Measurements from ENCODE around the gene MRTFA.
"Not testable (repeated sequence)": the region's sequence is repeated elsewhere in the genome, so short reads cannot be mapped to it uniquely, and the experiment has no call there.

MRTFA gene

DNA sequence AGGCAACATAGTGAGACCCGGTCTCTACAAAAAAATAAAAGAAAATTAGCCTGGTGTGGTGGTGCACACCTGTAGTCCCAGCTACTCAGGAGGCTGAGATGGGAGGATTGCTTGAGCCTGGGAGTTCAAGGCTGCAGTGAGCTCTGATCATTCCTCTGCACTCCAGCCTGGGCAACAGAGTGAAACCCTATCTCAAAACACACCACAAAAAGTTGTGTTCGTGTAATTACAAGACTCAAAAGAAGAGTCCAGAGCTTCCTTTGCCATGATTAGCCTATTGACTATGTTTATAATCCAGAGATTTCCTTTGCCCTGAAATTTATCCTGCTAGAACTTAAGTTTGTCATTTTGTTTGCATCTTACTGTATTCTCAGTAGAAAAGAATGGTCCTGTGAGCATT, 245.1 kb downstream of the MRTFA start:
- WGBS, 2 experiments = 95 to 97% methylated on average over 2 of the region's 2 CpGs
- no peaks in the 10 kb centered on the region for H3K36me3 ChIP-seq (ENCODE audit: control insufficient read depth, insufficient read depth, low read length)
- H3K9me3 ChIP-seq (ENCODE audit: control insufficient read depth, low read length) = no peaks in the 10 kb centered on the region

DNA sequence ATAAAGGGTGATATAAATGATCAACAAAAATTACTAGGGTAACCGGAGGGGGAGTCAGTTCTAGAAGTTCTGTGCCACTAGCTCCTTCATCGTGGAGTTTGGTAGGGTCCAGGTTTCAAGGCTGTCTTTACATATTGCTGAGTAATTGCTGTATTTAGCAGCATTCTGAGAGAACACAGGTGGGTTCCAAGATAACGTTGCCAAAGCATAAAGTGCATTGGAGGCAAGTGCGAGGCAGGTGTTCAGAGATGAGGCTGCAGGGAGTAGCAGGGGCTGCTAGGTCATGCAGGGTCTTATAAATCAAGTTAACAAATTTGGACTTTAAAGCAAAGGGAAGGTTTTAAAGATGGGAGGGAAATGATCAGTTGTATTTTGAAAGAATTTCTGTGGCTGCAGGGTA, 248.3 kb downstream of the MRTFA start:
- no peaks in the 10 kb centered on the region for H3K27me3 ChIP-seq (ENCODE audit: control insufficient read depth, insufficient read depth, low read length, poor library complexity, severe bottlenecking)
- H3K4me1 ChIP-seq (ENCODE audit: control insufficient read depth, insufficient read depth, low read length) = no peaks in the 10 kb centered on the region
- no peaks in the 10 kb centered on the region for H3K9me3 ChIP-seq (ENCODE audit: control insufficient read depth, low read length)
- 93 to 95% methylated on average over 4 of the region's 4 CpGs for WGBS, 2 experiments
- H3K4me3 ChIP-seq (ENCODE audit: insufficient read depth, low read depth, low read length) = no peak overlapping the region
- no peaks in the 10 kb centered on the region for H3K36me3 ChIP-seq (ENCODE audit: control insufficient read depth, insufficient read depth, low read length)
- H3K27ac ChIP-seq (ENCODE audit: insufficient read depth, low read depth, low read length, poor library complexity, severe bottlenecking) = no peak overlapping the region

More for the DNA sequence above, 245.1 kb downstream of the MRTFA start:
- Histone ChIP-seq H3K27ac (ENCODE audit: insufficient read depth, low read depth, low read length, poor library complexity, severe bottlenecking) (no peak overlapping the region), H3K4me1 (ENCODE audit: control insufficient read depth, insufficient read depth, low read length) (no peaks in the 10 kb centered on the region), H3K27me3 (ENCODE audit: control insufficient read depth, insufficient read depth, low read length, poor library complexity, severe bottlenecking) (no peaks in the 10 kb centered on the region), H3K4me3 (ENCODE audit: insufficient read depth, low read depth, low read length) (no peak overlapping the region)

DNA sequence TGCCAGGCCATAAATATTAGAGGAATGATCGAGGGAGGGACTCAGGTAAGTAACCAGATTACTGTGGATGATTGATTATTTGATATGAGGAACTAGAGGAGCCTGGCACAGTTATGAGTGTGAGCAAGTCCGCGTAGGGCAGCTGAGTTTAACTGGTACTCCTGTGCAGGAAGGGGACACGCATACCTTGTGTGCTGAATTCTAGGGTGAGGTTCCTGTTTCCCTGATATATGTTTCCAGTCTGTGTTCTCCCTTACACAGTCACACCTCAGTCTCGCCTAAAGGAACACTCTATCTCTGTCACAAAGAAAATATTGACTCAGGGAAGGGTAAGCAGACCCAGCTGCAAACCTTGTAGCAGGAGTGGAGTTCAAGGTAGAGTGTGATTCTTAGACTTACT, 248.8 kb downstream of the MRTFA start:
- no peaks in the 10 kb centered on the region for H3K27me3 ChIP-seq (ENCODE audit: control insufficient read depth, insufficient read depth, low read length, poor library complexity, severe bottlenecking)
- no peak overlapping the region for H3K4me3 ChIP-seq (ENCODE audit: insufficient read depth, low read depth, low read length)
- no peaks in the 10 kb centered on the region for H3K9me3 ChIP-seq (ENCODE audit: control insufficient read depth, low read length)
- WGBS, 2 experiments = 97% methylated on average over 5 of the region's 5 CpGs
- no peaks in the 10 kb centered on the region for H3K36me3 ChIP-seq (ENCODE audit: control insufficient read depth, insufficient read depth, low read length)
- no peaks in the 10 kb centered on the region for H3K4me1 ChIP-seq (ENCODE audit: control insufficient read depth, insufficient read depth, low read length)
- no peak overlapping the region for H3K27ac ChIP-seq (ENCODE audit: insufficient read depth, low read depth, low read length, poor library complexity, severe bottlenecking)

DNA sequence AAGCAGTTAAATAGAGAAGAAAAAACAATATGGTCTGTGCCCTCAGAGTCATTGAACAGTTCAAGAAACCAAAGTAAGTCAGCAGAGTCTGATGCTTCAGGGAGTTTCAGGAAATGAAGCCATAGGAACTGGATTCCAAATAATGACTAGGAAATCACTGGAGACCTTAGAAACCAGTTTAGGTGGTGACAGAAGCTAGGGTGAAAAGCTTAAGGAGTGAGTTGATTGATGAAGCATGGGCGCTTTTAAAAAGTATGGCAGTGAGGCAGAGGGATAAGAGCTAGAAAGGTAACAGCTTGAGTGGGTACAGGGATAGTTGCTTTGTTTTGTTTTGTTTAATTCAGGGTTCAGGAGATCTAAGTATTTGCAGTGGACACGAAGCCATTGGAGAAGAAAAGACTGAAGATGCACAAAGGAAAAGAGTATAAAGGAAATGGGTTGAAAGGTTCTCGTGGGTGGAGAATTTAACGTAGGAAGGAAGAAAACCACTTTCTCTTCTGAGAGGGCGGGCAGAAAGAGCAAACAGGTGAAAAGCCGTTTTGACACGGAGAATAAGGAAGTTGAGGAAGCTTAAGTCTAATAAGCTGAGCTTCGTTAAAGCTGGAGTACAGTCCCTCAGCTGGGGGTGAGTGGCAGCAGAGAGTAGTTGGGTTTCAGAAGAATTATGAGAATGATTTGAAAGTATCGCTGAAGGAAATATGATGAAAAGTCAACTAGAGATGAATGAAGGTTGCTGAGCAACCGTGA, 251.3 kb downstream of the MRTFA start:
- 91 to 93% methylated on average over 10 of the region's 10 CpGs for WGBS, 2 experiments
- no peaks in the 10 kb centered on the region for H3K36me3 ChIP-seq (ENCODE audit: control insufficient read depth, insufficient read depth, low read length)
- no peak overlapping the region for H3K4me3 ChIP-seq (ENCODE audit: insufficient read depth, low read depth, low read length)
- H3K27ac ChIP-seq (ENCODE audit: insufficient read depth, low read depth, low read length, poor library complexity, severe bottlenecking) = no peak overlapping the region
- no peaks in the 10 kb centered on the region for H3K4me1 ChIP-seq (ENCODE audit: control insufficient read depth, insufficient read depth, low read length)
- no peaks in the 10 kb centered on the region for H3K9me3 ChIP-seq (ENCODE audit: control insufficient read depth, low read length)
- no peaks in the 10 kb centered on the region for H3K27me3 ChIP-seq (ENCODE audit: control insufficient read depth, insufficient read depth, low read length, poor library complexity, severe bottlenecking)

DNA sequence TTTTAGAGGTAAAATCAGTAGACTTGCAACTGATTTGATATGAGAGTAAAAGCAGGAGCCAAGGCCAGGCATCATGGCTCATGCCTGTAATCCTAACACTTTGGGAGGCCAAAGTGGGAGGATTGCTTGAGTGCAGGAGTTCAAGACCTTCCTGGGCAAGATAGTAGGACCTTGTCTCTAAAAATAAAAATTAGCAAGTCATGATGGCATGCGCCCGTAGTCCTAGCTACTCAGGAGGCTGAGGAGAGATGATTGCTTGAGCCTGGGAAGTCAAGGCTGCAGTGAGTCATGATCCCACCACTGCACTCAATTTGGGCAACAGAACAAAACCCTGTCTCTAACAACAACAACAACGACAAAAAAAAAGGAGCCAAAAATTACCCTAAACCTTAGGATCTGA, 252.6 kb downstream of the MRTFA start:
- Histone ChIP-seq H3K27me3 (ENCODE audit: control insufficient read depth, insufficient read depth, low read length, poor library complexity, severe bottlenecking) (no peaks in the 10 kb centered on the region), H3K27ac (ENCODE audit: insufficient read depth, low read depth, low read length, poor library complexity, severe bottlenecking) (no peak overlapping the region), H3K4me1 (ENCODE audit: control insufficient read depth, insufficient read depth, low read length) (no peaks in the 10 kb centered on the region), H3K36me3 (ENCODE audit: control insufficient read depth, insufficient read depth, low read length) (no peaks in the 10 kb centered on the region), H3K4me3 (ENCODE audit: insufficient read depth, low read depth, low read length) (no peak overlapping the region), H3K9me3 (ENCODE audit: control insufficient read depth, low read length) (no peaks in the 10 kb centered on the region)
- 89 to 97% methylated on average over 3 of the region's 3 CpGs for WGBS, 2 experiments

DNA sequence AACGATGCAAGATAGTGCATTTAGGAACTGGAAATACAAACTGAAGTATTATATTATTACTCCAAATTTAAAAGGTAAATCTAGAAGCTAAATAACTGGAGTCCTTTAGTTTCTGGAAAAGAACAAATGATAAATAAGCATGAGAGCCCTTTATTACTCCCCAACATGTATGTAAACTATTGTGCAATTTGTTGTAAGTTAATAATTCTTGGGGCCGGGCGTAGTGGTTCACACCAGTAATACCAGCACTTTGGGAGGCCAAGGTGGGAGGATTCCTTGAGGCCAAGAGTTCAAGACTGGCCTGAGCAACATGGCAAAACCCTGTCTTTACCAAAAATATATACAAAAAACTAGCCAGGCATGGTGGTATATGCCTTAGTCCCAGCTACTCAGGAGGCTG, 255.1 kb downstream of the MRTFA start:
- Histone ChIP-seq H3K9me3 (ENCODE audit: control insufficient read depth, low read length) (no peaks in the 10 kb centered on the region), H3K36me3 (ENCODE audit: control insufficient read depth, insufficient read depth, low read length) (no peaks in the 10 kb centered on the region), H3K4me1 (ENCODE audit: control insufficient read depth, insufficient read depth, low read length) (no peaks in the 10 kb centered on the region), H3K4me3 (ENCODE audit: insufficient read depth, low read depth, low read length) (no peak overlapping the region), H3K27me3 (ENCODE audit: control insufficient read depth, insufficient read depth, low read length, poor library complexity, severe bottlenecking) (no peaks in the 10 kb centered on the region), H3K27ac (ENCODE audit: insufficient read depth, low read depth, low read length, poor library complexity, severe bottlenecking) (no peak overlapping the region)
- WGBS, 2 experiments = 88 to 97% methylated on average over 3 of the region's 3 CpGs

DNA sequence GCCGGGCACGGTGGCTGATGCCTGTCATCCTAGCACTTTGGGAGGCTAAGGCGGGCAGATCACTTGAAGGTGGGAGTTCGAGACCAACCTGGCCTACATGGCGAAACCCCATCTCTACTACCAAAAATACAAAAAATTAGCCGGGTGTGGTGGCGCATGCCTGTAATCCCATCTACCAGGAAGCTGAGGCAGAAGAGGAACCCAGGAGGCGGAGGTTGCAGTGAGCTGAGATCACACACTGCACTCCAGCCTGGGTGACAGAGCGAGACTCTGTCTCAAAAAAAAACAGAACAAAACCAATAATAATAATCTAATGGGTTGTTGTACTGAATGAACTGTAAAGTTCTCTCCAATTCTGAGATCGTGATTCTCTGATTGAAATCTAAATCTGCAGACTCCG, 258.1 kb downstream of the MRTFA start:
- H3K4me1 ChIP-seq (ENCODE audit: control insufficient read depth, insufficient read depth, low read length); H3K27me3 ChIP-seq (ENCODE audit: control insufficient read depth, insufficient read depth, low read length, poor library complexity, severe bottlenecking); H3K36me3 ChIP-seq (ENCODE audit: control insufficient read depth, insufficient read depth, low read length); H3K9me3 ChIP-seq (ENCODE audit: control insufficient read depth, low read length); H3K27ac ChIP-seq (ENCODE audit: insufficient read depth, low read depth, low read length, poor library complexity, severe bottlenecking); H3K4me3 ChIP-seq (ENCODE audit: insufficient read depth, low read depth, low read length): not testable (repeated sequence)
- 88 to 94% methylated on average over 10 of the region's 11 CpGs for WGBS, 2 experiments

DNA sequence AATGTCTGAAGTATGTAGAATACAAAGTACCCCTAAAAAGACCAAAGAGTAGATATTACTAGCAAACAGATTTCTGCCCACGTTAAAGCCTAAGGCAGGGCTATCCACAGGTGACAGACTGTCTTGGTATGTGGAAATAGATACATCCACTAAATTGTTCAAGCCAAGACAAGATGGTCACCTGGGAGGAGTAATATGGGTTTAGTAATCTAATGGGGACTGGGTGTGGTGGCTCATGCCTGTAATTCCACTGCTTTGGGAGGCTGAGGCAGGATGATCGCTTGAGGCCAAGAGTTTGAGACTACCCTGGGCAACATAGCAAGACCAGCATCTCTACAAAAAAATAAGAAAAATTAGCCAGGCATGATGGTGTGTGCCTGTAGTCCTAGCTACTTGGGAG, 258.6 kb downstream of the MRTFA start:
- no peaks in the 10 kb centered on the region for H3K27me3 ChIP-seq (ENCODE audit: control insufficient read depth, insufficient read depth, low read length, poor library complexity, severe bottlenecking)
- 96% methylated on average over 2 of the region's 2 CpGs for WGBS, 2 experiments
- H3K36me3 ChIP-seq (ENCODE audit: control insufficient read depth, insufficient read depth, low read length) = no peaks in the 10 kb centered on the region
- H3K4me3 ChIP-seq (ENCODE audit: insufficient read depth, low read depth, low read length) = no peak overlapping the region
- H3K4me1 ChIP-seq (ENCODE audit: control insufficient read depth, insufficient read depth, low read length) = no peaks in the 10 kb centered on the region
- no peak overlapping the region for H3K27ac ChIP-seq (ENCODE audit: insufficient read depth, low read depth, low read length, poor library complexity, severe bottlenecking)
- H3K9me3 ChIP-seq (ENCODE audit: control insufficient read depth, low read length) = no peaks in the 10 kb centered on the region

DNA sequence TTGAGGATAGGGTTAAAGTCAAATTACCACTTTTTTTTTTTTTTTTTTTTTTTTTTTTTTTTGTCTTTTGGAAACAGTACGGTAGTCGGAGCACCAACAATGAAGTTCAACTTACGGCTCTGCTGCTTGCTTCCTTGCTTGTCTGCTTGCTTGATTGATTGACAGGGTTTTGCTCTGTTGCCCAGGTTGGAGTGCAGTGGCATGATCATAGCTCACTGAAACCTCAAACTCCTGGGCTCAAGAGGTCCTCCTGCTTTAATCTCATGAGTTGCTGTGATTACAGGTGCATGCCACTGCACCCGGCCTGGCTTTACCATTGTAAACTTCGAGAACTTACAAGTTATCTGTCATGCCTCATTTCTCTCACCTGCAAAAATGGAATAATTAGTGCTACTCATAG, 260.4 kb downstream of the MRTFA start:
- no peaks in the 10 kb centered on the region for H3K27me3 ChIP-seq (ENCODE audit: control insufficient read depth, insufficient read depth, low read length, poor library complexity, severe bottlenecking)
- 90 to 91% methylated on average over 5 of the region's 5 CpGs for WGBS, 2 experiments
- no peaks in the 10 kb centered on the region for H3K36me3 ChIP-seq (ENCODE audit: control insufficient read depth, insufficient read depth, low read length)
- H3K4me1 ChIP-seq (ENCODE audit: control insufficient read depth, insufficient read depth, low read length) = no peaks in the 10 kb centered on the region
- no peak overlapping the region for H3K4me3 ChIP-seq (ENCODE audit: insufficient read depth, low read depth, low read length)
- H3K9me3 ChIP-seq (ENCODE audit: control insufficient read depth, low read length) = no peaks in the 10 kb centered on the region
- H3K27ac ChIP-seq (ENCODE audit: insufficient read depth, low read depth, low read length, poor library complexity, severe bottlenecking) = no peak overlapping the region

DNA sequence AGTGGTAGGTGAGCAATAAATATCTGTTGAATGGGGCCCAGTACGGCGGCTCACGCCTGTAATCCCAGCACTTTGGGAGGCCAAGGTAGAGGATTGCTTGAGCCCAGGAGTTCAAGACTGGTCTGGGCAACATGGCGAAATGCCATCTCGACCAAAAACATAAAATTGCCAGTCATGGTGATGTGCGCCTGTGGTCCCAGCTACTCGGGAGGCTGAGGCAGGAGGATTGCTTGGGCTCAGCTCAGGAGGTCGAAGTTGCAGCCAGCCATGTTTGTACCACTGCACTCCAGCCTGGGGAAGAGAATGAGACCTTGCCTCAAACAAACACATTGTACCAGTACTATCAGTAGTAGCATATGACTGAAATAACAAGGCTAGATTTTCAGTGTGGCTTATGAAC, 262.0 kb downstream of the MRTFA start:
- no peak overlapping the region for H3K27ac ChIP-seq (ENCODE audit: insufficient read depth, low read depth, low read length, poor library complexity, severe bottlenecking)
- H3K4me1 ChIP-seq (ENCODE audit: control insufficient read depth, insufficient read depth, low read length) = no peaks in the 10 kb centered on the region
- no peaks in the 10 kb centered on the region for H3K9me3 ChIP-seq (ENCODE audit: control insufficient read depth, low read length)
- no peak overlapping the region for H3K4me3 ChIP-seq (ENCODE audit: insufficient read depth, low read depth, low read length)
- no peaks in the 10 kb centered on the region for H3K27me3 ChIP-seq (ENCODE audit: control insufficient read depth, insufficient read depth, low read length, poor library complexity, severe bottlenecking)
- no peaks in the 10 kb centered on the region for H3K36me3 ChIP-seq (ENCODE audit: control insufficient read depth, insufficient read depth, low read length)
- WGBS, 2 experiments = 95% methylated on average over 8 of the region's 8 CpGs

DNA sequence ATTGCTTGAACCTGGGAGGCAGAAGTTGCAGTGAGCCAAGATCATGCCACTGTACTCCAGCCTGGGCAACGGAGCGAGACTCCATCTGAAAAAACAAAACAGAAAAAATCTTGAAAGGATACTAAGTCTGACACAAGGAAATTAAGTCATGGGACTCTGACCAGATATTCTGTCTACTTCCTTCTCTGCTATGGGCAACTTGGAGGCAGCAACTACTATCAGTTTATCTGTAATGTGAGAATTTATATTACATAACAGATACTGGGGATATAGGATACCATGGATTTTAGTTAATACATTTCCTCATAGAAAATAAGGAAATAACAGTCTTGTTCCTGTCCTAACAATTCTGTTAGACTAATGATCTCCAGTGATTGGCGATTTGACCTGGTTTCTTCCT, 267.7 kb downstream of the MRTFA start:
- Histone ChIP-seq H3K4me1 (ENCODE audit: control insufficient read depth, insufficient read depth, low read length) (no peaks in the 10 kb centered on the region), H3K9me3 (ENCODE audit: control insufficient read depth, low read length) (no peaks in the 10 kb centered on the region), H3K4me3 (ENCODE audit: insufficient read depth, low read depth, low read length) (no peak overlapping the region), H3K36me3 (ENCODE audit: control insufficient read depth, insufficient read depth, low read length) (peaks cover 37% of the 10 kb centered on the region), H3K27ac (ENCODE audit: insufficient read depth, low read depth, low read length, poor library complexity, severe bottlenecking) (no peak overlapping the region), H3K27me3 (ENCODE audit: control insufficient read depth, insufficient read depth, low read length, poor library complexity, severe bottlenecking) (no peaks in the 10 kb centered on the region)
- 88 to 98% methylated on average over 3 of the region's 3 CpGs for WGBS, 2 experiments

Measured in ectodermal cell (in vitro differentiated cells).